SK-N-SH (cell line): ENCODE data around the gene GAL3ST3. TPM values are rescaled to one million over a fixed set of nuclear protein-coding genes. Genes with fewer than 3 reads are reported as not detected.

Source experiments
- CTCF ChIA-PET: fragments of 300-600, 350-600 bp; formaldehyde crosslinking; extraction: SDS; loops from one replicate; lab custom pipeline; 2021; lab: Yijun Ruan, JAX
- POLR2A ChIA-PET: fragments of 350-600 bp; sonication (Branson Sonifier 250); formaldehyde crosslinking; extraction: SDS; loops from one replicate; lab custom pipeline; 2020; ENCODE audit warnings: antibody characterized with exemption, inconsistent platforms; lab: Yijun Ruan, JAX
- DNase-seq: peaks from one replicate; pipeline ENCODE4 v3.0.0; 2012
- H2AFZ ChIP-seq: fragments of 200-600 bp; sonication (generic); 2 replicates; pipeline ENCODE4 v1.8.1; 2016; ENCODE audit warnings: antibody characterized with exemption, mild to moderate bottlenecking, low read depth
- H3F3A ChIP-seq: fragments of 200-600 bp; sonication (generic); replicated peaks from 2 replicates; pipeline ENCODE3; 2016; ENCODE audit warnings: antibody characterized with exemption, mild to moderate bottlenecking; ENCODE audit not compliant: insufficient read depth
- H3K27ac ChIP-seq, 2 experiments: fragments of 200-500 bp in 1 of 2; fragments of 200-600 bp in 1 of 2; sonication (Bioruptor generic) in 1 of 2; sonication (generic), shearing (Covaris generic) in 1 of 2; 2 replicates each; pipeline versions ENCODE4 v1.5.1 to v1.6.1; 2014 to 2016; ENCODE audit warnings: low read depth in 2 of 2, inconsistent platforms in 1 of 2, low read length in 1 of 2, mild to moderate bottlenecking in 1 of 2, mixed read lengths in 1 of 2
- H3K27me3 ChIP-seq: fragments of 200-600 bp; sonication (generic), shearing (Covaris generic); 2 replicates; pipeline ENCODE4 v1.6.1; 2016; ENCODE audit warnings: mixed run types; ENCODE audit not compliant: insufficient read depth
- H3K36me3 ChIP-seq, 2 experiments: fragments of 200-500 bp in 1 of 2; fragments of 200-600 bp in 1 of 2; sonication (Bioruptor generic) in 1 of 2; sonication (generic) in 1 of 2; replicated peaks in 1 of 2; 2 replicates each; pipeline versions ENCODE3 to v1.5.1; 2014 to 2016; ENCODE audit warnings: low read length in 1 of 2, mild to moderate bottlenecking in 1 of 2; ENCODE audit not compliant: insufficient read depth in 2 of 2, control insufficient read depth in 1 of 2
- H3K4me1 ChIP-seq, 2 experiments: fragments of 200-500 bp in 1 of 2; fragments of 200-600 bp in 1 of 2; sonication (Bioruptor generic) in 1 of 2; sonication (generic), shearing (Covaris generic) in 1 of 2; 2 replicates each; pipeline versions ENCODE4 v1.5.1 to v1.6.1; 2014 to 2016; ENCODE audit warnings: low read depth in 1 of 2, low read length in 1 of 2, mixed run types in 1 of 2; ENCODE audit not compliant: insufficient read depth in 2 of 2, control insufficient read depth in 1 of 2
- H3K4me2 ChIP-seq: fragments of 200-600 bp; sonication (generic), shearing (Covaris generic); 2 replicates; pipeline ENCODE4 v1.6.1; 2017; ENCODE audit warnings: mixed run types
- H3K4me3 ChIP-seq, 2 experiments: fragments of 200-500 bp in 1 of 2; fragments of 200-600 bp in 1 of 2; sonication (Bioruptor generic) in 1 of 2; sonication (generic), shearing (Covaris generic) in 1 of 2; 2 replicates each; pipeline versions ENCODE4 v1.5.1 to v1.8.1; 2014 to 2016; ENCODE audit warnings: low read depth in 2 of 2, inconsistent platforms in 1 of 2, low read length in 1 of 2, mild to moderate bottlenecking in 1 of 2, mixed read lengths in 1 of 2, moderate library complexity in 1 of 2
- H3K79me2 ChIP-seq: fragments of 200-600 bp; sonication (generic); 2 replicates; pipeline ENCODE4 v1.8.1; 2017; ENCODE audit warnings: mild to moderate bottlenecking; ENCODE audit not compliant: insufficient read depth
- H3K9ac ChIP-seq: fragments of 200-600 bp; sonication (generic); 2 replicates; pipeline ENCODE4 v1.6.1; 2017; ENCODE audit warnings: mixed run types
- H3K9me2 ChIP-seq: fragments of 200-600 bp; sonication (generic); 2 replicates; pipeline ENCODE4 v1.6.1; 2017; ENCODE audit warnings: mixed run types
- H3K9me3 ChIP-seq: fragments of 200-600 bp; sonication (generic); 2 replicates; pipeline ENCODE4 v1.6.1; 2017; ENCODE audit warnings: mixed run types, mild to moderate bottlenecking, moderate library complexity
- H4K20me1 ChIP-seq: fragments of 200-600 bp; sonication (generic); 2 replicates; pipeline ENCODE4 v1.6.1; 2017; ENCODE audit warnings: mild to moderate bottlenecking, mixed run types; ENCODE audit not compliant: insufficient read depth
- CHD2 ChIP-seq: fragments of 150-350 bp; IDR thresholded peaks from 2 replicates; pipeline ENCODE4 v1.6.1; 2018; ENCODE audit warnings: low read length; ENCODE audit not compliant: partially characterized antibody
- EZH2phosphoT487 ChIP-seq: fragments of 200-600 bp; sonication (generic); IDR thresholded peaks from 2 replicates; pipeline ENCODE4 v1.6.1; 2017; ENCODE audit warnings: low read depth, mixed run types, mild to moderate bottlenecking, antibody characterized with exemption, moderate library complexity, borderline replicate concordance
- FOSL2 ChIP-seq: IDR thresholded peaks from 2 replicates; pipeline ENCODE4 v1.4.0; 2012; ENCODE audit warnings: low read depth, mild to moderate bottlenecking, moderate library complexity, borderline replicate concordance
- FOXM1 ChIP-seq: IDR thresholded peaks from 2 replicates; pipeline ENCODE4 v1.4.0; 2012; ENCODE audit warnings: low read depth, mild to moderate bottlenecking
- GABPA ChIP-seq: IDR thresholded peaks from 2 replicates; pipeline ENCODE4 v1.4.0; 2012; ENCODE audit warnings: low read depth, mild to moderate bottlenecking
- JUND ChIP-seq: IDR thresholded peaks from 2 replicates; pipeline ENCODE4 v1.4.0; 2012
- MXI1 ChIP-seq: IDR thresholded peaks from 2 replicates; pipeline ENCODE4 v1.6.1; 2012; ENCODE audit warnings: mild to moderate bottlenecking, low read depth, low read length, improper control_type of control experiment
- NRF1 ChIP-seq: IDR thresholded peaks from 2 replicates; pipeline ENCODE4 v1.6.1; 2012; ENCODE audit warnings: low read depth, mild to moderate bottlenecking, low read length
- RAD21 ChIP-seq: IDR thresholded peaks from 2 replicates; pipeline ENCODE4 v1.6.1; 2012; ENCODE audit warnings: mild to moderate bottlenecking, low read length
- RCOR1 ChIP-seq: fragments of 150-350 bp; IDR thresholded peaks from 2 replicates; pipeline ENCODE4 v1.6.1; 2017; ENCODE audit warnings: antibody characterized with exemption, low read length
- RFX5 ChIP-seq: IDR thresholded peaks from 2 replicates; pipeline ENCODE4 v1.6.1; 2012; ENCODE audit warnings: mild to moderate bottlenecking, improper control_type of control experiment, low read length
- SMC3 ChIP-seq: IDR thresholded peaks from 2 replicates; pipeline ENCODE4 v1.6.1; 2012; ENCODE audit warnings: low read depth, low read length, improper control_type of control experiment
- TAF1 ChIP-seq: IDR thresholded peaks from 2 replicates; pipeline ENCODE4 v1.6.1; 2012; ENCODE audit warnings: low read depth, mild to moderate bottlenecking, low read length, moderate library complexity, borderline replicate concordance
- TEAD4 ChIP-seq: IDR thresholded peaks from 2 replicates; pipeline ENCODE4 v1.4.0; 2012; ENCODE audit warnings: mild to moderate bottlenecking, borderline replicate concordance; ENCODE audit not compliant: insufficient read depth
- USF2 ChIP-seq: fragments of 150-350 bp; IDR thresholded peaks from 2 replicates; pipeline ENCODE4 v1.6.1; 2017; ENCODE audit warnings: antibody characterized with exemption, low read length, low read depth, borderline replicate concordance
- WGBS: methylation state at CpG from one replicate; pipeline ENCODE4 v1.1.6; 2017; ENCODE audit warnings: low lambda C conversion rate; 5-methylcytosine and 5-hydroxymethylcytosine counted together
- polyA plus RNA-seq, 3 experiments: library from polyadenylated mRNA; depleted of rRNA; stranded (reverse); fragments of >200 nt; gene quantifications; 2 replicates each; pipeline ENCODE4 v1.2.3, GENCODE V29; 2012
- TF ChIP-seq, protein P1 (sequence below): fragments of 200-600 bp; sonication (generic); IDR thresholded peaks from 2 replicates; pipeline ENCODE4 v1.6.1; 2017; ENCODE audit warnings: antibody characterized with exemption, mild to moderate bottlenecking, moderate library complexity
- TF ChIP-seq, protein P2 (sequence below): IDR thresholded peaks from 2 replicates; pipeline ENCODE4 v1.6.1; 2012; ENCODE audit warnings: mild to moderate bottlenecking, low read depth, low read length, moderate library complexity
- TF ChIP-seq, protein P3 (sequence below): fragments of 150-350 bp; IDR thresholded peaks from 2 replicates; pipeline ENCODE4 v1.6.1; 2016; ENCODE audit warnings: mild to moderate bottlenecking, low read depth, low read length

GAL3ST3 gene
- polyA plus RNA-seq, 1 of the 3 experiments (the other 2 are of a cell fraction) = 3.2 TPM

DNA sequence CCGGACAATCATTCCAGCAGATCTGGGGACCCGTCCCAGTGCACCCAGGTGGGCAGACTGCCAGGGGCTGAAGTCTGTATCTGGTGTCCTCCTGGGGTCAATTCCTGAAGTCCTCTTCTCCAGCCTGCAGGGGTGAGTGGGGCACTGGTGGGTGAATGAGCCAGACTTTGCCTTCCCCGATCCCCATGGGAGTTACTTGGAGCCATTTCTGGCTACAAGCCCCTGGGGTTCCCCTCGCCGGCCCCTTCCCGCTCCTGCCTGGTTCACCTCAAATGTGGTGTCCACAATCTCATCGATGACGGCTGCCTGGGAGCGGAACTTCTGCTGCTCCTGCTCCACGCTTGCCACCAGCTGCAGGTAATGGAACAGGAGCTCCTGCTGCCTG, 32.2 kb downstream of the GAL3ST3 start:
- H3K9me2 ChIP-seq = no peaks in the 10 kb centered on the region
- no peaks in the 10 kb centered on the region for H3K27me3 ChIP-seq
- H4K20me1 ChIP-seq = no peaks in the 10 kb centered on the region
- no peak overlapping the region for H3K9ac ChIP-seq
- H3F3A ChIP-seq = peaks cover 34% of the 10 kb centered on the region
- ChIA-PET CTCF (no interaction called here), POLR2A (no interaction called here)
- H3K36me3 ChIP-seq = no peaks in the 10 kb centered on the region
- H2AFZ ChIP-seq = no peak overlapping the region
- no peak for DNase-seq
- H3K79me2 ChIP-seq = peaks cover 38% of the 10 kb centered on the region; the same call in 1 of the 2 replicates
- peak overlapping the region in 1 of 2 experiments; percentile 92; a peak in 2 of 4 replicates for H3K27ac ChIP-seq
- peak overlapping the region; percentile 74 for H3K4me2 ChIP-seq
- WGBS = 93% methylated on average over 7 of the region's 10 CpGs
- H3K4me1 ChIP-seq = peaks cover 12 to 38% of the 10 kb centered on the region in 2 experiments; a peak in 3 of 4 replicates
- no peak overlapping the region for H3K4me3 ChIP-seq
- TF ChIP-seq RAD21 = no peak
- no peaks in the 10 kb centered on the region for H3K9me3 ChIP-seq

- 97% methylated on average over 10 of the region's 18 CpGs for WGBS
- peak overlapping the region; percentile 29; the same call in 1 of the 2 replicates for H2AFZ ChIP-seq
- CTCF ChIA-PET = no interaction called here
- H3K27me3 ChIP-seq = no peaks in the 10 kb centered on the region
- H3K27ac ChIP-seq = peak overlapping the region; percentile 73 to 92; a peak in 3 of 4 replicates
- H3K4me1 ChIP-seq = peaks cover 15 to 38% of the 10 kb centered on the region in 2 experiments; a peak in 3 of 4 replicates
- peak overlapping the region; percentile 74 for H3K4me2 ChIP-seq
- H3K79me2 ChIP-seq = peaks cover 38% of the 10 kb centered on the region; the same call in 1 of the 2 replicates
- H3F3A ChIP-seq = peaks cover 31% of the 10 kb centered on the region
- H3K9ac ChIP-seq = peak overlapping the region; percentile 71
- H3K4me3 ChIP-seq = no peak overlapping the region
- no peaks in the 10 kb centered on the region for H3K9me2 ChIP-seq
- no peaks in the 10 kb centered on the region for H3K9me3 ChIP-seq
- H3K36me3 ChIP-seq = no peaks in the 10 kb centered on the region
- DNase-seq = no peak
- H4K20me1 ChIP-seq = no peaks in the 10 kb centered on the region
- POLR2A ChIA-PET = no interaction called here
- TF ChIP-seq, protein P1, sequence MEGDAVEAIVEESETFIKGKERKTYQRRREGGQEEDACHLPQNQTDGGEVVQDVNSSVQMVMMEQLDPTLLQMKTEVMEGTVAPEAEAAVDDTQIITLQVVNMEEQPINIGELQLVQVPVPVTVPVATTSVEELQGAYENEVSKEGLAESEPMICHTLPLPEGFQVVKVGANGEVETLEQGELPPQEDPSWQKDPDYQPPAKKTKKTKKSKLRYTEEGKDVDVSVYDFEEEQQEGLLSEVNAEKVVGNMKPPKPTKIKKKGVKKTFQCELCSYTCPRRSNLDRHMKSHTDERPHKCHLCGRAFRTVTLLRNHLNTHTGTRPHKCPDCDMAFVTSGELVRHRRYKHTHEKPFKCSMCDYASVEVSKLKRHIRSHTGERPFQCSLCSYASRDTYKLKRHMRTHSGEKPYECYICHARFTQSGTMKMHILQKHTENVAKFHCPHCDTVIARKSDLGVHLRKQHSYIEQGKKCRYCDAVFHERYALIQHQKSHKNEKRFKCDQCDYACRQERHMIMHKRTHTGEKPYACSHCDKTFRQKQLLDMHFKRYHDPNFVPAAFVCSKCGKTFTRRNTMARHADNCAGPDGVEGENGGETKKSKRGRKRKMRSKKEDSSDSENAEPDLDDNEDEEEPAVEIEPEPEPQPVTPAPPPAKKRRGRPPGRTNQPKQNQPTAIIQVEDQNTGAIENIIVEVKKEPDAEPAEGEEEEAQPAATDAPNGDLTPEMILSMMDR = no peak
- no peak for TF ChIP-seq RCOR1
- TF ChIP-seq EZH2phosphoT487 = no peak
- no peak for TF ChIP-seq CHD2
- TF ChIP-seq GABPA = no peak
- no peak for TF ChIP-seq NRF1
- no peak for TF ChIP-seq TEAD4
- no peak for TF ChIP-seq FOSL2
- TF ChIP-seq, protein P2, sequence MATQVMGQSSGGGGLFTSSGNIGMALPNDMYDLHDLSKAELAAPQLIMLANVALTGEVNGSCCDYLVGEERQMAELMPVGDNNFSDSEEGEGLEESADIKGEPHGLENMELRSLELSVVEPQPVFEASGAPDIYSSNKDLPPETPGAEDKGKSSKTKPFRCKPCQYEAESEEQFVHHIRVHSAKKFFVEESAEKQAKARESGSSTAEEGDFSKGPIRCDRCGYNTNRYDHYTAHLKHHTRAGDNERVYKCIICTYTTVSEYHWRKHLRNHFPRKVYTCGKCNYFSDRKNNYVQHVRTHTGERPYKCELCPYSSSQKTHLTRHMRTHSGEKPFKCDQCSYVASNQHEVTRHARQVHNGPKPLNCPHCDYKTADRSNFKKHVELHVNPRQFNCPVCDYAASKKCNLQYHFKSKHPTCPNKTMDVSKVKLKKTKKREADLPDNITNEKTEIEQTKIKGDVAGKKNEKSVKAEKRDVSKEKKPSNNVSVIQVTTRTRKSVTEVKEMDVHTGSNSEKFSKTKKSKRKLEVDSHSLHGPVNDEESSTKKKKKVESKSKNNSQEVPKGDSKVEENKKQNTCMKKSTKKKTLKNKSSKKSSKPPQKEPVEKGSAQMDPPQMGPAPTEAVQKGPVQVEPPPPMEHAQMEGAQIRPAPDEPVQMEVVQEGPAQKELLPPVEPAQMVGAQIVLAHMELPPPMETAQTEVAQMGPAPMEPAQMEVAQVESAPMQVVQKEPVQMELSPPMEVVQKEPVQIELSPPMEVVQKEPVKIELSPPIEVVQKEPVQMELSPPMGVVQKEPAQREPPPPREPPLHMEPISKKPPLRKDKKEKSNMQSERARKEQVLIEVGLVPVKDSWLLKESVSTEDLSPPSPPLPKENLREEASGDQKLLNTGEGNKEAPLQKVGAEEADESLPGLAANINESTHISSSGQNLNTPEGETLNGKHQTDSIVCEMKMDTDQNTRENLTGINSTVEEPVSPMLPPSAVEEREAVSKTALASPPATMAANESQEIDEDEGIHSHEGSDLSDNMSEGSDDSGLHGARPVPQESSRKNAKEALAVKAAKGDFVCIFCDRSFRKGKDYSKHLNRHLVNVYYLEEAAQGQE = no peak
- TF ChIP-seq, protein P3, sequence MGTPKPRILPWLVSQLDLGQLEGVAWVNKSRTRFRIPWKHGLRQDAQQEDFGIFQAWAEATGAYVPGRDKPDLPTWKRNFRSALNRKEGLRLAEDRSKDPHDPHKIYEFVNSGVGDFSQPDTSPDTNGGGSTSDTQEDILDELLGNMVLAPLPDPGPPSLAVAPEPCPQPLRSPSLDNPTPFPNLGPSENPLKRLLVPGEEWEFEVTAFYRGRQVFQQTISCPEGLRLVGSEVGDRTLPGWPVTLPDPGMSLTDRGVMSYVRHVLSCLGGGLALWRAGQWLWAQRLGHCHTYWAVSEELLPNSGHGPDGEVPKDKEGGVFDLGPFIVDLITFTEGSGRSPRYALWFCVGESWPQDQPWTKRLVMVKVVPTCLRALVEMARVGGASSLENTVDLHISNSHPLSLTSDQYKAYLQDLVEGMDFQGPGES = no peak
- no peak for TF ChIP-seq MXI1
- no peak for TF ChIP-seq RFX5
- TF ChIP-seq USF2 = no peak
- no peak for TF ChIP-seq SMC3
- no peak for TF ChIP-seq FOXM1
- no peak for TF ChIP-seq TAF1
- TF ChIP-seq JUND = no peak
These were observed 32.8 kb downstream of the GAL3ST3 start for GRCh38 chr11:66015936-66016792.
